LNCaP clone FGC (cell line): ENCODE measurements around the gene CENPU.

Experiments used
- DNase-seq: peaks from one replicate; pipeline ENCODE4 v3.0.0-alpha.2; 2011; ENCODE audit warnings: low read depth
- H3K4me3 ChIP-seq: 2 replicates; pipeline ENCODE4 v1.5.1; 2011; ENCODE audit warnings: mild to moderate bottlenecking, low read depth, low read length, control low read depth
- TF ChIP-seq, protein P1 (sequence below): IDR thresholded peaks from 2 replicates; pipeline ENCODE4 v1.5.1; 2012; ENCODE audit warnings: mild to moderate bottlenecking; ENCODE audit not compliant: control insufficient read depth, insufficient read depth; ENCODE audit errors: extremely low read depth

The CENPU gene

DNA sequence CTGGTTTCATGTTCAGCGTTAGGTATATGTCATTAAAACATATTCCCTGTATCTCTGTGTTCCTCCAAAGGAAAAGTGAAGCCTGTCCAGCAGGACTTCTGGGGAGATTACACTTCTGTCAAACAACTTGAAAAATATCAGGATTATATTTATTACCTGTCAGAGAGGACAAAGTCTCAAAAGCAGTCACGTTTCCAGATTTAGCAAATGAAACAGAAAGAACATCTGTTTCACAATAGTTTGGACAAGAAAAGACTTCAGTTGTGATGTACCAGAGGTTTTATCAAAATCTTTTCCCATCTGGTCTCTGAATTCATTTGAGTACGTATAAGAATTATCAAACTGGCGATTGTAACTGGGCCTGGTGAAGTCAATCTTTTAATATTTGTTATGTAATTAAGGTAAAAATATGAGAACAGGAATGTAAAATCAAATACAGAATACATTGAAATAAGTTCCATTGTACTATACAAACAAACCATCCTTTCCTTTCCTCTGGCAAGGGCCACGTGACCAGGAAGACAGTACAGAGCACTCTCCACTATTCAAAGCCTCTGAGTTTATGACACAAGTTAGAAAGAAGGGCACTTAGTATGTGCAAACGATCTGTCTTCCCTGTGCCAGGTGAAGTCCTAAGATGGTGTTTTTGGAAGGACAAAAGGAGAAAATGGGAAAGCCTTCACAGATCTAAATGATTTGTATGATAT is 87.8 kb downstream of the CENPU start:
- no peak for DNase-seq
- TF ChIP-seq, protein P1, sequence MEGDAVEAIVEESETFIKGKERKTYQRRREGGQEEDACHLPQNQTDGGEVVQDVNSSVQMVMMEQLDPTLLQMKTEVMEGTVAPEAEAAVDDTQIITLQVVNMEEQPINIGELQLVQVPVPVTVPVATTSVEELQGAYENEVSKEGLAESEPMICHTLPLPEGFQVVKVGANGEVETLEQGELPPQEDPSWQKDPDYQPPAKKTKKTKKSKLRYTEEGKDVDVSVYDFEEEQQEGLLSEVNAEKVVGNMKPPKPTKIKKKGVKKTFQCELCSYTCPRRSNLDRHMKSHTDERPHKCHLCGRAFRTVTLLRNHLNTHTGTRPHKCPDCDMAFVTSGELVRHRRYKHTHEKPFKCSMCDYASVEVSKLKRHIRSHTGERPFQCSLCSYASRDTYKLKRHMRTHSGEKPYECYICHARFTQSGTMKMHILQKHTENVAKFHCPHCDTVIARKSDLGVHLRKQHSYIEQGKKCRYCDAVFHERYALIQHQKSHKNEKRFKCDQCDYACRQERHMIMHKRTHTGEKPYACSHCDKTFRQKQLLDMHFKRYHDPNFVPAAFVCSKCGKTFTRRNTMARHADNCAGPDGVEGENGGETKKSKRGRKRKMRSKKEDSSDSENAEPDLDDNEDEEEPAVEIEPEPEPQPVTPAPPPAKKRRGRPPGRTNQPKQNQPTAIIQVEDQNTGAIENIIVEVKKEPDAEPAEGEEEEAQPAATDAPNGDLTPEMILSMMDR = no peak
- H3K4me3 ChIP-seq = no peak overlapping the region

DNA sequence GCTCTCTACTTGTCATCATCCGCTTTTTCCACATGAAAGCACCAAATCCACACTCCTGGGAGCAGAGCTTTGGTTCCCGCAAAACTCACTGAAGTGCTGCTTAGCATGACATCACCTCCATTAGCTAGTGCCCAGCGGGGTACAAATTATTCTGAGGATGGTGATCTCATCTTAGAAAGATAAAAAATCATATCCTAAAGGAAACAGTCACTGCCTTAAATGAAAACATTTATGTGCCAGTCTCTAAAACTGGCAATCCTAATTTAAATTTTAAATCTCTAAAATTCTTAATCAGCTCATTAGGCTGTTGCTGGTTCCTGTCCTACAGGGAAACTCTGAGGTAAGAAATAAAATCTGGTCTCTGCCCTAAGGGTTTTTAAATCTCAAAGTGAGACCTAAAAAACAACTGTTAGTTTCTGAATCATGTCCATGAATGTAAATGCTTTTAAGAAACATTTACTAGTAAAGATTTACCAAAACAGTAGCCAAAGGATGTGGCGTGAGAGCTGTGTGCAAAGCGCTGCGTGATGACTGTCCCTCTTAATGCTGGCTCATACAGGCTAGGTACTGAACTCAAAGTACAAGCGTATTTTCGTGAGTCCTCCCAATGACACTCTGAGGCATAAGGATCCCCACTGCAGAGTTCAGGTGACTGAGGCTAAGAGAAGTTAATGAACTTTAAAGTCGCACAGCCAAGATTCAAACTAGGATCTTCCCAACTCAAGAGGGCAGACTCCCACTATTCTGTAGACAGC is 89.2 kb downstream of the CENPU start:
- TF ChIP-seq, protein P1 = no peak
- no peak overlapping the region for H3K4me3 ChIP-seq
- DNase-seq = no peak
